Spleen (tissue), 11 donors: Measurements from ENCODE around the gene DCAF8. TPM values are rescaled to one million over a fixed set of nuclear protein-coding genes. Genes with fewer than 3 reads are reported as not detected.

Experiments
- DNase-seq: peaks from one replicate; pipeline ENCODE4 v3.0.0-alpha.2; 2020
- H3K27ac ChIP-seq, 8 donors: fragments of 200-600 bp; sonication (generic) in 7 of 8; 1 replicate in 4 of 8; 2 replicates in 4 of 8; pipeline versions ENCODE4 v1.5.0 to v1.8.0; 2016 to 2021; ENCODE audit warnings: inconsistent platforms in 4 of 8, mild to moderate bottlenecking in 4 of 8, moderate library complexity in 1 of 8
- H3K27me3 ChIP-seq, 7 donors: fragments of 200-600 bp; sonication (generic) in 6 of 7; replicated peaks in 1 of 7; 1 replicate in 4 of 7; 2 replicates in 3 of 7; pipeline versions ENCODE4 v1.5.0 to v1.8.0; 2016 to 2021; ENCODE audit warnings: inconsistent platforms in 3 of 7, mild to moderate bottlenecking in 1 of 7
- H3K36me3 ChIP-seq, 6 donors: fragments of 200-600 bp; sonication (generic) in 5 of 6; 1 replicate in 4 of 6; 2 replicates in 2 of 6; pipeline versions ENCODE4 v1.5.0 to v1.8.0; 2016 to 2021; ENCODE audit warnings: inconsistent platforms in 2 of 6
- H3K4me1 ChIP-seq, 6 donors: fragments of 200-600 bp; sonication (generic) in 5 of 6; 1 replicate in 3 of 6; 2 replicates in 3 of 6; pipeline versions ENCODE4 v1.5.0 to v1.8.0; 2016 to 2021; ENCODE audit warnings: inconsistent platforms in 3 of 6
- H3K4me3 ChIP-seq, 8 donors: fragments of 200-600 bp; sonication (generic) in 7 of 8; 1 replicate in 4 of 8; 2 replicates in 4 of 8; pipeline versions ENCODE4 v1.5.0 to v1.8.0; 2016 to 2021; ENCODE audit warnings: inconsistent platforms in 4 of 8, mild to moderate bottlenecking in 4 of 8, moderate library complexity in 2 of 8
- H3K9me3 ChIP-seq, 8 donors: fragments of 200-600 bp; sonication (generic) in 7 of 8; 1 replicate in 4 of 8; 2 replicates in 4 of 8; pipeline versions ENCODE4 v1.5.0 to v1.8.0; 2016 to 2021; ENCODE audit warnings: inconsistent platforms in 4 of 8
- CTCF ChIP-seq, 11 experiments: fragments of 200-600 bp in 7 of 11; fragments of 450-650 bp in 4 of 11; sonication (generic) in 4 of 11; IDR thresholded peaks in 8 of 11; conservative IDR thresholded peaks in 3 of 11; 1 replicate in 7 of 11; 2 replicates in 4 of 11; pipeline versions ENCODE4 v1.4.0 to v1.8.0; 2016 to 2021; ENCODE audit warnings: antibody characterized with exemption in 11 of 11, inconsistent platforms in 4 of 11, mild to moderate bottlenecking in 1 of 11
- POLR2A ChIP-seq, 3 donors: fragments of 450-650 bp; IDR thresholded peaks; one replicate each; pipeline ENCODE4 v1.5.1; 2017; ENCODE audit warnings: antibody characterized with exemption in 3 of 3, mild to moderate bottlenecking in 1 of 3
- POLR2AphosphoS5 ChIP-seq, 3 donors: sonication (generic); formaldehyde crosslinking; IDR thresholded peaks; one replicate each; pipeline ENCODE4 v1.5.1; 2017; ENCODE audit warnings: antibody characterized with exemption in 3 of 3
- WGBS, 5 donors: extraction: QIAGEN DNeasy Blood & Tissue Kit in 3 of 5; methylation state at CpG; one replicate each; pipeline versions ENCODE4 v1.1.5 to v1.1.7; 2013 to 2018; 5-methylcytosine and 5-hydroxymethylcytosine counted together
- intact Hi-C: fragments of 100-400 bp; cut with DNase I; formaldehyde crosslinking; loops from one replicate; pipeline ENCODE4 v1.15.0; 2023; ENCODE audit warnings: low total_unique reads
- polyA plus RNA-seq, 3 donors: library from polyadenylated mRNA; stranded (reverse); fragments of 200-250 nt; gene quantifications; one replicate each; pipeline ENCODE4 v1.2.1, GENCODE V29; 2013
- total RNA-seq, 7 donors: library from RNA; depleted of rRNA in 3 of 7; stranded (reverse); fragments of >200 nt in 3 of 7; fragmentation: NEBNext Ultra II Directional in 4 of 7; extraction: Animal tissue kit (Norgen Biotek cat#: 25700) in 4 of 7; gene quantifications; one replicate each; pipeline versions ENCODE4 v1.1.0 to v1.2.1, GENCODE V29; 2016 to 2021
- donor health status: healthy with polysubstance abuse.
- donor health status: DM: no; HTN: no; CAD: no; lungs with moderate emphysema.
- donor health status: DM: no; HTN: no; CAD: no.
- donor health status: Bipolar disorder and iron deficiency.
- donor health status: healthy.
- donor health status: DM: no; HTN: no; CAD: no.
- donor health status: DM: yes; HTN: yes; CAD: no.

DCAF8 gene
- total and polyA plus RNA-seq, 10 donors: 59.4 to 210 (median 148) TPM

DNA sequence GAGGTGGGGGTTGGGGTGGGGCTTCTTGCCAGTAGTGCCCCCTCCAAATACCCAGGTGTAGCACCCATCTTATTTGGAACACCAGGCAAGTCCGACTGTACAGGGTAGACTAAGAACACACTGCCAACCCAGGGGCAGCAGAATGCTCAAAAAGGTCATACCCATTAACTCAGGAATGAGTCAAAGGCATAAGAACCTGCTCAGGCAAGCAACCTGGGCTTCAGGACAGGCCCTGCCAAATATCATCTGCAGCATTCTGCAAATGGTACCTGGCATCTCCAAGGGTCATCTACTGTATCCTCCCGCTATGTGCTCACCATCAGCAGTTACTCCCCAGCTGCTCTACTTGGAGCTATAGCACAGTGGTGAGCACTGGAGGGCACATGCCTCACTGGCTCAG, 37.7 kb downstream of the DCAF8 start:
- intact Hi-C loops: no loop called here
- DNase-seq: no peak
- no peak overlapping the region for H3K27ac ChIP-seq
- H3K27me3 ChIP-seq: no peaks in the 10 kb centered on the region
- TF ChIP-seq POLR2A (IDR thresholded peaks at IDR 0.05) (no peak), POLR2AphosphoS5 (IDR thresholded peaks at IDR 0.05) (peak in 1 of 3 donors; percentile 20), CTCF (IDR thresholded peaks at IDR 0.05 in 8 of 11, conservative IDR thresholded peaks at IDR 0.05 in 3 of 11) (no peak)
- 85 to 98% (median 90%) methylated on average over 2 of the region's 2 CpGs for WGBS, 5 donors
- H3K4me3 ChIP-seq: no peak overlapping the region
- no peaks in the 10 kb centered on the region for H3K9me3 ChIP-seq
- peaks cover 0 to 16% (median 5%) of the 10 kb centered on the region in 6 donors for H3K4me1 ChIP-seq
- H3K36me3 ChIP-seq: peaks cover 6 to 100% (median 93%) of the 10 kb centered on the region in 6 donors

DNA sequence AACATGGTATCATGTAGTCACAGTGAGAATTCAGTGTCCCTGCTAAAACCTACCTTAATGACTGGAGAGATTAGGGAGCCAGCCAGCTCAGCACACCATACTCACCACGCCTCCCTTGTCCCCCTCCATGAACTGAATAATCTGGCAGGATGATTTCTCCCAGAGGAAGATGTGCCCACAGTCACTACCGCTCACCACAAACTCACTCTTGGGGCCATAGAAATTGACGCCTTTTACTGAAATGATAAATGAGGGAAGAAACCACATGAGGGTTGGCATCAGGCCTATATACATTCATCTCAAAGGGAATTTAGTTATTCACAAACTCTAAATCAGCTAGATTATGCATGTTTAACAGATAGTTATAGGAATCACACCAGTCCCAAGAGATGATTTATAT, 39.8 kb downstream of the DCAF8 start:
- H3K27me3 ChIP-seq: no peaks in the 10 kb centered on the region
- 84 to 94% (median 91%) methylated on average over 3 of the region's 3 CpGs for WGBS, 5 donors
- TF ChIP-seq POLR2A (IDR thresholded peaks at IDR 0.05) (no peak), POLR2AphosphoS5 (IDR thresholded peaks at IDR 0.05) (no peak), CTCF (IDR thresholded peaks at IDR 0.05 in 8 of 11, conservative IDR thresholded peaks at IDR 0.05 in 3 of 11) (no peak)
- H3K4me1 ChIP-seq: peaks cover 13 to 37% (median 22%) of the 10 kb centered on the region in 6 donors
- H3K27ac ChIP-seq: no peak overlapping the region
- no peak overlapping the region for H3K4me3 ChIP-seq
- intact Hi-C loops: no loop called here
- peaks cover 6 to 100% (median 93%) of the 10 kb centered on the region in 6 donors for H3K36me3 ChIP-seq
- H3K9me3 ChIP-seq: no peaks in the 10 kb centered on the region
- no peak for DNase-seq

GRCh38 chr1:160221089-160221488, 41.3 kb downstream of the DCAF8 start:
- intact Hi-C loops: no loop called here
- no peak overlapping the region for H3K4me3 ChIP-seq
- TF ChIP-seq CTCF (IDR thresholded peaks at IDR 0.05 in 8 of 11, conservative IDR thresholded peaks at IDR 0.05 in 3 of 11): no peak
- no peak for TF ChIP-seq POLR2AphosphoS5 (IDR thresholded peaks at IDR 0.05)
- TF ChIP-seq POLR2A (IDR thresholded peaks at IDR 0.05): no peak
- H3K27ac ChIP-seq: peak overlapping the region in 2 of 8 donors; percentile 9 to 11
- H3K36me3 ChIP-seq: peaks cover 8 to 100% (median 94%) of the 10 kb centered on the region in 6 donors
- H3K4me1 ChIP-seq: peaks cover 13 to 48% (median 24%) of the 10 kb centered on the region in 6 donors
- DNase-seq: no peak
- no peaks in the 10 kb centered on the region for H3K27me3 ChIP-seq
- H3K9me3 ChIP-seq: no peaks in the 10 kb centered on the region

DNA sequence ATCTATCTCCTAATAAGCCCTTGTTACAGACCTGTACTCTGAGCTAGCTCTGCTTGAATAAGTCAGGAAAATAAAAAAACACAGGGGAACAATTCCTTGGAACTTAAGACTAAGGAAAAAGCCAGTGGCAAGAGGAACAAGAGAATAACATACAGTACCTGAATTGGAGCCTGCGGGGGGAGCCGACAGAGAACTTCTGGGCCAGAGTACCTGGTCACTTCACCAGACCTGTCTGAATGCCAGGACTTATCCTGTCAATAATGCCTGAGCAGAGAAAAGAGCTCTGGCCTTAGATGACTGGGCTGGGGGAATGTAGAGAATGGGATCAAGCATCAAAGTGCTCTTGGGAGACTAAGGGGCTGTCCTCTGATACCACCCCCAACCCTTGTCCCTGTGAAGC, 42.0 kb downstream of the DCAF8 start:
- intact Hi-C loops: no loop called here
- Histone ChIP-seq H3K27me3 (no peaks in the 10 kb centered on the region), H3K4me3 (no peak overlapping the region), H3K27ac (peak overlapping the region in 2 of 8 donors; percentile 61 to 74), H3K4me1 (peaks cover 13 to 56% (median 24%) of the 10 kb centered on the region in 6 donors), H3K36me3 (peaks cover 8 to 100% (median 94%) of the 10 kb centered on the region in 6 donors), H3K9me3 (no peaks in the 10 kb centered on the region)
- 91 to 98% (median 95%) methylated on average over 2 of the region's 2 CpGs for WGBS, 5 donors
- no peak for TF ChIP-seq CTCF (IDR thresholded peaks at IDR 0.05 in 8 of 11, conservative IDR thresholded peaks at IDR 0.05 in 3 of 11)
- no peak for TF ChIP-seq POLR2AphosphoS5 (IDR thresholded peaks at IDR 0.05)
- TF ChIP-seq POLR2A (IDR thresholded peaks at IDR 0.05): no peak
- DNase-seq: no peak
